CD4-positive, alpha-beta T cell treated with Interferon gamma for 1 hour (primary cell): Measurements from ENCODE around the gene EPHB1.

ENCODE experiments used
- DNase-seq: peaks from one replicate; pipeline ENCODE4 v3.0.0-alpha.2; 2020

EPHB1 gene

DNA sequence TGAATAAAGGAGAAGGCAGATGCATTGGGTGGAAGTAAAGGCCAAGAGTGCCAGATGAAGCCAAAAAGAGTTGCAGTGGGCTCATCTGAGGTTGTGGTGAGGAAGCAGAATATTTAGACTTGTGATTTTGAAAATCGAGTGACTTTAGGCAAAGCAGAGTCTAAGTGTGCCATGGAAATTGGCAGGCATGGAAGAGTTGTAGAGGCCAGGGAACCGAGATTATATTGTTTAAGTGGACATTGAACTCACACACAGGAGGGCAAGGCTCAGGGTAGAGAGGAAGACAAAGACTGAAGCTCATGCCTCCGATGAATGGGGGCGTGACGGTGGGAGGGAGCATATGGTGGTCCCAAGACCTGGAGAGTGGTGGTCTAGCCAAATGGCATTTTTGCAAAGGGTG is 347.5 kb downstream of the EPHB1 start:
- no peak for DNase-seq

- no peak for DNase-seq
Measured at GRCh38 chr3:135143474-135143873, 348.4 kb downstream of the EPHB1 start.

GRCh38 chr3:135145581-135145980 is 350.5 kb downstream of the EPHB1 start:
- no peak for DNase-seq

DNA sequence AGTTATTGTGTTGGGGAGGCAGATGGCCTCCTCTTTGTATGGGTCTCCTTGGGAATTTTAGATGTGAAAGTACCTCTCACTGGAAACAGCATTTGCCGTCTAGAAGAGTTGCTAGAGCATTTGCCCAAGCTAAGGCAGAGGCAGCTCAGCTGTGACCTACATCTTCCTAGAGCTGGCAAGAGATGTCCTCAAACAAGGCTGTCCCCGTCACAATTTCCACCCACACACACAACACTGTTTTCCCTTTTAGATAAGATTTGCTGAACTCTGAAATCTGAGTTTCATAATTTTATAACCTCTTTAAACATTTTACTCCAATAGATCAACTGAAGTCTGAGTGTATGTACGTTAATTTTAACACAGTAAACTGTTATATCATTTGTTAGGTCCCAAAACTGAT is 352.6 kb downstream of the EPHB1 start:
- no peak for DNase-seq

- DNase-seq: no peak
Measured at GRCh38 chr3:135148398-135149020, 353.4 kb downstream of the EPHB1 start.

DNA sequence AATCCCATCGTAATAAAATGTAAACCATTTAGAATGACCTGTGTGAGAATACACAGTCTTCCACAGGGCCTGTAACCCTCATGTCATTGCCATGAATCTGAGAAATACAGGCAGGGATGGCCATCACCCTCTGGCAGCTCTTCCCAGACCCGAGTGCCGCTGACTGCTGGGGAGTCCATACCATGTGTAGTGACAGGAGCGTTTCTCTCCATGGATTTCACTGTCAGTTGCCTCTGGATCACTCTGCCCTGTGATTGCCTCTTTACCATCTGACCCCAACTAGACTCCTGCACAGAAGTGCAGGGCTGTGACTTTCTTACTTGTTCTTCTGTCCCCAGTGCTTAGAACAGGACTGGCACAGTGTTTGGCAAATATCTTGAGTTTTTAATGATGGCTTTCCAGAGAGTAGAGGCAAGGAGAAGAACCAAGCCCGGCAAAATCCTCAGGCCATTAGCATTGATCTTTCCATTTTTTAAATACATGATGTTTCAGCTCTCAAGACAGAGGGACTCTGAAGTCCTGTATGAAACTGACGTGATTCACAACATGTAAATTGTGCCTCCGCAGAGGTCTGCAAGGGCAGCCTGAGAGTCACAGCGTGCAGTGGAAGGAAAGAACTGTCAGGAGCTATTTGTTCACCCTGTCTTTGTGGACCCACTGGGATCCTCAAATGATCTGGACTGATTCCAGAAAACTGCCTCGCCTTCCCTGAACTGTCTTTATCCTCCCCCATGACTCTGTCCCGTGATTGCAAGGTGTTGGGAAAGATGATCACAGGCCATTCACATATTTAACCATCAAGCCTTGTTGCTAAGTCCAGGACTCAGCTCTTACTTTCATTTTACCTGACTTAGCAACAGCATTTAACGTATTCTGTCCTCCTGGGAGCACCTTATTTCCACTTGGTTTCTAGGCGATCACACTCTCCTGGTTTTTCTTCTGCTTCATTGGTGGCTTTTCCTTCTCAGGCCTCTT is 354.9 kb downstream of the EPHB1 start:
- no peak for DNase-seq

GRCh38 chr3:135154186-135154585 is 359.1 kb downstream of the EPHB1 start:
- DNase-seq: no peak

- no peak for DNase-seq
Measured at GRCh38 chr3:135155228-135155627, 360.2 kb downstream of the EPHB1 start.

- DNase-seq: no peak
Measured at GRCh38 chr3:135155791-135156190, 360.7 kb downstream of the EPHB1 start.

DNA sequence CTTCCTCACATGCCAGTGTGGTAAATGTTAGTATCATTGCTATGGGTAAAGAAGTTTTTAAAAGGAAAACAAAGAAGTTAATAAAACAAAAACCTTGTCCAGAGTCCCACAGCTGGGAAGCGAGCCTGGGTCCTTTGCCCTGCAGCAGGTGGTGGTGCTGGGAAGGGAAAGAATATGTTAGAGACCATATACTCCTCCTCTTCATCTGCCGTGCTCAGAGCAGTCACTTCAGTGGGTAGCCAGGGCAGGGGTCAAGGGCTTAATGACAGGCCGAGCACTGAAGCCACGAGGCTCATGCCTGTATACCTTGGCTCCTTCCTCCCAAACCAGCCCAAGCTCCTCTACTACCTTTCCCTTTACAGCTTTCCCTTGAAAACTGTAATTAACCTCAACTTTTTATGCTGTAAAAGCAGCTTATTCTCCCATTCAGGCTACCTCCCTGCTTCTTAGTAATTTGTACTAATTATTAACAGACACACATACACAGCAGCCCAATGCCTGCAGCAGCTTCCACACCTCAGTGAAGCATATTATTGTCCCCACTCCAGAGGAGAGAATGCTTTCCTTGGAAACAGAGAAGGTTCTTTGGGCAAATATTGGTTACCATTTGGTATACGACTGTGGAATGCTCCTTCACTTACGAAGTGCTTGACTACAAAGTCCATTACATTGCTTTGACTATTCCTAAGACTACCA is 362.1 kb downstream of the EPHB1 start:
- no peak for DNase-seq

- no peak for DNase-seq
Measured at GRCh38 chr3:135158520-135158919, 363.5 kb downstream of the EPHB1 start.

GRCh38 chr3:135159681-135160247 is 364.7 kb downstream of the EPHB1 start:
- DNase-seq: no peak

GRCh38 chr3:135161425-135161824 is 366.4 kb downstream of the EPHB1 start:
- DNase-seq: no peak

DNA sequence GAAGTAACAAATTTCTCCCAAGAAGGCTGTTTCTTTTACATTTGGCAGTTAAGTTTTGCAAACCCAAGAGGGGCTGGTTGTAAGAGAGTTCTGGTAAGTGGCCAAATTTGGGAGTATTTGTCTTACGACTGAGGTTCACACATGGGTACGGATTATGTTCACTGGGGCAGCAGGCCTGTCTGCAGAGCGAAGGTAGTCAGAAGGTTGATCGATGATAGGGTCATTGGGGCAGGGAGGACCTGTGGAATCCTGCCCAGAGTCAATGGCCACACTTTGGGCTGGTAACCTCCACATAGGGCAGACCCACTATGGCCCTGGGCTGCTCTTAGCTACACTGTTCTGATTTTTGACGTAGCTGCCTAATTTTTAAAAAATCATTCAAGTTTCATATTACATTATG is 368.6 kb downstream of the EPHB1 start:
- no peak for DNase-seq

- DNase-seq: no peak
Measured at GRCh38 chr3:135165260-135165659, 370.2 kb downstream of the EPHB1 start.

DNA sequence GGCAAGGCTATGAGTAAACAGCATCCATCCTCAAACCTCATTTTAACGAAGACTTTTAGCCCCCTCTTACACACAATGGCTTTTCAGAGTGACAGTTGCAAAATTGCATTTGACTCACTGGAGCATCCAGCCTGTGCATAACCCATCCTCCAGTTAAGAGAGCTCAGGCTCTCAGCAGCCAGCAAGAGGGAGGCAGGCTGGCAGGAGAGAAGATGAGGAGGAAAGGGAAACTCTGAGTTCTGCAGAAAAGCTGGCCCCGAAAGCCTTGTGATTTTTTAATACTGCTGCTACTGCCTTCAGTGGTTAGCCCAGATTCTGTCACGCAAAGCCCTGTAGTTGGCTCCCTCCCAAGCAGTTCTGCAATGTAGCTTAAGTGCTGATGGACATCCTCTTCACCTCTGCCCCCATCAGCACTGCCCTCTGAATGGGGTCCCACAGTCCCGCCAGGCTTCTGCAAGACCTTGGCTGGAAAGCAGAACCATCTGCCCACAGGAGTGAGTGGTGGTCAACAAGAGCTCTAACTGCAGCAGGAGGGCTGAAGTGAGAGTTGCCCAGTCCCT is 371.3 kb downstream of the EPHB1 start:
- no peak for DNase-seq

- no peak for DNase-seq
Measured at GRCh38 chr3:135168822-135169221, 373.8 kb downstream of the EPHB1 start.

GRCh38 chr3:135169651-135170050 is 374.6 kb downstream of the EPHB1 start:
- DNase-seq: no peak

DNA sequence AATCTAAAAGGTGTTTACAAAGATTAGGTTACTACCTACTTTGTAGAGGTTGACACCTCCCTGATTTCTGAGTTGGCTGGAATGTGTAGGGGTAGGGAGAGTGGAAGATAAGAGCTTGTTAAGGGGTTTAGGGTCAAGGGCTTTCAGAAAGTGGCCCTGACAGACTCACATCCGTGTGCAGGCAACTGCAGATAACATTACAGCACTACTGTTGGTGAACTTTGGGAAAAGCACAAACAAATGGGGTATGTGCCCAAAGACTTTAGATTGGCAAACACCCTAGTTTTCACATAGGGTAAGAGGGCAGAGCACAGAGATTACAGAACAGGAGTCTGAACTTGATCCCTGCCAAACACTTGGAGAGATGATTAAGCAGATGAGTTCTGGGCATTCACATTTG is 375.7 kb downstream of the EPHB1 start:
- DNase-seq: no peak

DNA sequence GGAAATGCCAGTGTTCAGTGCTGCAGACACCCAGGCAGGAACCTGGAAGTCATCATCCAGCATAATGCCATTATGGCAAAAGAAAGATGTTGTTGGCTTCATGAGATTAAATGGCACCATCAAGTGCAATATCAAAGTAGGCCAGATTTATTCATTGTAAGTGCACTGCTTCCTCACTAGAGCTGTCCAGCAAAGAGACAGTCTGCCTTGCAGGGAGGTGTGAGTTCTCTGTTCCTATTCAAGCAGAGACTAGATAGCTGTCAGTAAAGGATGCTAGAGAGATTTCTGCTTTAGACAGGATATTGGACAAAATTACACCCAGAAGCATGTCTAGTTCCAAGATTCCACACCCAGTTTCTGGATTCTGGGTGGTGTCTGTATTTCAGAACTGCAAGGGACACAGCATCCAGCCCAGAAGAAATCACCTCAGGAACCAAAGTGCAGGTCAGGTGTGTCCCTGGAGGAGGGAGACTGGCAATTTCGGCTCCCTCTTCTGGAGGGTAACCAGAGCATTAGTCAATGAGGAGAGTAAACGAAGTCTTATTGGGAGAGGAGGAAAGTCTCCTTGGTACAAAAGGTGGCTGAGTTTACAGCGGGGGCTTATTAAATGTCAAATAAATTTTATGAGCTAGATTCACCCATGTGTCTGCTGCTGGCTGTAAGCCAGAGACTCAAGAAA is 377.3 kb downstream of the EPHB1 start:
- DNase-seq: no peak

DNA sequence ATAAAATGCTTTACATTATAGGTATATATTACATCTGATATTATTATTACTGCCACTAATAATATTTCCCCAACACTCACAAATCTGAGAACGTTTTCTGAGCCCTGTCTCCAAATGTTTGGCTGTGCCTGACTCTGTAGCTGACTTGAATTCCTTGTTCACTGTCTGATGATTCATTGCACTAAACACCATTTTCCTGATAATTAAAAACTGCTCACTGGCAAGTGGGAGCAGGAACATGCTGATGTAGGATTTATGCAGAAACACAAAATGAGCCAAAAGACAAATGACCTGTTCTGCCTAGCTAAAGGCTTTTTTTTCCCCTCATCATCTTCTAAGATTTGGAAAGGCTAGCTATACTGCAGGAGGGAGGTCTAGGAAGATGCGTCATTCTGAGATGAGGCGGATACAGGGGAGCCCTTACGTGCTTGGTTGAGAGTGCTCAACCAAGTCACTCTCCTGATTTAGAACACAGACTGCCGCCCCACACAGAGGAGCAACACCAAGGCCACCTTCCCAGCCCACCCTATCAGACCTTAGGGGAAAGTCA is 380.7 kb downstream of the EPHB1 start:
- no peak for DNase-seq

DNA sequence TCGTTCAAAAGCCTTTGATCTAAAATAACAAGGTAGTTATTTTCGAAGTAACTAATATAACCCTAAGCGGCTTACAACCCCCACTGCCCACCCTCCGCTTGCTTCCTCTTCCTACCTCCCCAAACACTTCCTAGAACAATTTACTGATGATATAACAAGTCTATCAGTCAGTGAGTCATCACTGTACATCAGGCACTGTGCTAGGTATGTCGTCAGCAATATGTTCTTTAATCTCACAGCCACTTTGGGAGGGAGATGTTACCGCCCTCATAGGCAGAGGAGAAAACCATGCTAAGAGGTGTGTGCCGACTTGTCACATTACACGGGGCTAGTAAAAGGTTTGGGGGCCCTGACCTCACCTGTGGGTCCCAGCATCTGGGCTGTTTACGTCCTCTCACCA is 381.8 kb downstream of the EPHB1 start:
- no peak for DNase-seq
